Measurements from ENCODE around the gene ZGPAT. TPM values are rescaled to one million over a fixed set of nuclear protein-coding genes. Genes with fewer than 3 reads are reported as not detected.
A peak's percentile ranks its signal among the peaks of the same experiment; 100 is the strongest.

ZGPAT gene
- total and polyA plus RNA-seq, 2 of the 13 experiments (the other 11 are each of a cell fraction or from before 2014, with no cell fraction given), result 23.0 to 41.9 TPM

- no peak for TF ChIP-seq MLX (CRISPR knock-in tag; IDR thresholded peaks at IDR 0.05)
- TF ChIP-seq ZNF260 (CRISPR knock-in tag; IDR thresholded peaks at IDR 0.05; ENCODE audit: borderline replicate concordance, low read depth), result no peak; the same call in 1 of the 2 replicates
- TF ChIP-seq ZNF253 (CRISPR knock-in tag; IDR thresholded peaks at IDR 0.05; ENCODE audit: borderline replicate concordance), result 0 out of 2 replicates have a peak, but pooled peaks have one; percentile 86
- TF ChIP-seq DBP (CRISPR knock-in tag; IDR thresholded peaks at IDR 0.05; ENCODE audit: not compliant biosample characterization), result no peak
- TF ChIP-seq HNRNPL (IDR thresholded peaks at IDR 0.05; ENCODE audit: low read depth, low read length), result peak; percentile 91
- TF ChIP-seq AGO2 (optimal IDR thresholded peaks at IDR 0.05; ENCODE audit: low read depth, low read length), result peak; percentile 99
- 0 out of 2 replicates have a peak, but pooled peaks have one; percentile 46 for TF ChIP-seq ZNF484 (CRISPR knock-in tag; IDR thresholded peaks at IDR 0.05; ENCODE audit: borderline replicate concordance, low read depth)
- no peak for TF ChIP-seq RARA (CRISPR knock-in tag; IDR thresholded peaks at IDR 0.05)
- TF ChIP-seq ZNF850 (CRISPR knock-in tag; conservative IDR thresholded peaks at IDR 0.05), result no peak
- TF ChIP-seq ARNT (IDR thresholded peaks at IDR 0.05), result no peak
- no peak for TF ChIP-seq MLLT10 (CRISPR knock-in tag; IDR thresholded peaks at IDR 0.05)
- no peak for TF ChIP-seq ELF3 (CRISPR knock-in tag; IDR thresholded peaks at IDR 0.05)
- TF ChIP-seq ZNF362 (CRISPR knock-in tag; IDR thresholded peaks at IDR 0.05; ENCODE audit: borderline replicate concordance), result 0 out of 2 replicates have a peak, but pooled peaks have one; percentile 41
- no peak for TF ChIP-seq GATA4 (IDR thresholded peaks at IDR 0.05; ENCODE audit: borderline replicate concordance, low read depth)
- 0 out of 2 replicates have a peak, but pooled peaks have one; percentile 19 for TF ChIP-seq ZNF784 (CRISPR knock-in tag; IDR thresholded peaks at IDR 0.05; ENCODE audit: borderline replicate concordance)
- TF ChIP-seq ZNF383 (CRISPR knock-in tag; IDR thresholded peaks at IDR 0.05; ENCODE audit: borderline replicate concordance), result no peak
- TF ChIP-seq KMT2A (CRISPR knock-in tag; IDR thresholded peaks at IDR 0.05), result no peak; the same call in none of the 2 replicates
- peak; percentile 48 for TF ChIP-seq HNRNPLL (IDR thresholded peaks at IDR 0.05; ENCODE audit: low read depth, low read length, poor library complexity, severe bottlenecking)
Observed at GRCh38 chr20:63736893-63737694, 29.3 kb downstream of the ZGPAT start (continued).
